GM19238 (cell line): ENCODE measurements around the gene MYBPC2.
A peak's percentile ranks its signal among the peaks of the same experiment; 100 is the strongest.
"Not testable (repeated sequence)": the region's sequence is repeated elsewhere in the genome, so short reads cannot be mapped to it uniquely, and the experiment has no call there.

ENCODE experiments used
- DNase-seq: peaks from one replicate; pipeline ENCODE4 v3.0.0; 2011; ENCODE audit warnings: low spot score; ENCODE audit not compliant: insufficient read length

Gene MYBPC2

DNA sequence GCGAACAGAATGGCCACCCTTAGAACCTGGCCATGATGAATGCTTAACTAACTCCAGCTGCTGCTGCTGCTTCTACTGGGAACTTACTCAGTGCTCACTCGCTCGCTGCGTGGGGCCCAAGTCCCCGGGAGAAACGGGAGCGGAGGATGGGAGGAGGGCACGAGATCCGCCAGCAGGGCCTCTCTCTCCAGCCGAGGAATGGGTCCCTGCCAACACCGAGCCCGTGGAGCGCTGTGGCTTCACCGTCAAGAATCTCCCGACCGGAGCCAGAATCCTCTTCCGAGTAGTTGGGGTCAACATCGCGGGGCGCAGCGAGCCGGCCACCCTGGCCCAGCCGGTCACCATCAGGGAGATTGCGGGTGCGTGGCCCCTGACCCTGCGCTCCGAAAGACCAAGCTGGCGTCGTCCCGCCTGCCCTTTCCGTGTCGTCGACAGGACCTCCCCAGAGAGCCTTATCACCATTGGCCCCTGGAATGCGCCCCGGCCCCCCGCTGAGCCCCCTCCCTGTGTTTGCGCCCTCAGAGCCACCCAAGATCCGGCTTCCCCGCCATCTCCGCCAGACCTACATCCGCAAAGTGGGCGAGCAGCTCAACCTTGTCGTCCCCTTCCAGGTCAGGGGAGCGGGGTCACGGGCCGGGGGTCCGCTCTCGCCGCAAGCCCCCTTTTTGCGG is 25.8 kb downstream of the MYBPC2 start:
- DNase-seq: no peak

DNA sequence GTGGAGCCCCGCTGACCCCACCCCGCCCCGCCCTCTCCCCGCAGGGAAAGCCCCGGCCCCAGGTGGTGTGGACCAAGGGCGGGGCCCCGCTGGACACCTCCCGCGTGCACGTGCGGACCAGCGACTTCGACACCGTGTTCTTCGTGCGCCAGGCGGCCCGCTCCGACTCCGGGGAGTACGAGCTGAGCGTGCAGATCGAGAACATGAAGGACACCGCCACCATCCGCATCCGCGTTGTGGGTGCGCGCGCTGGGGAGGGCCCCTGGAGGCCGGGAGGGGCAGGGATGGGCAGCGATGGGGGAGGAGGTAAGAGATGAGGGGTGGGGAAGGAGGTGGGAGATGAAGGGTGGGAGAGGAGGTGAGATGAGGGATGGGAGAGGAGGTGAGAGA is 26.4 kb downstream of the MYBPC2 start:
- no peak for DNase-seq

DNA sequence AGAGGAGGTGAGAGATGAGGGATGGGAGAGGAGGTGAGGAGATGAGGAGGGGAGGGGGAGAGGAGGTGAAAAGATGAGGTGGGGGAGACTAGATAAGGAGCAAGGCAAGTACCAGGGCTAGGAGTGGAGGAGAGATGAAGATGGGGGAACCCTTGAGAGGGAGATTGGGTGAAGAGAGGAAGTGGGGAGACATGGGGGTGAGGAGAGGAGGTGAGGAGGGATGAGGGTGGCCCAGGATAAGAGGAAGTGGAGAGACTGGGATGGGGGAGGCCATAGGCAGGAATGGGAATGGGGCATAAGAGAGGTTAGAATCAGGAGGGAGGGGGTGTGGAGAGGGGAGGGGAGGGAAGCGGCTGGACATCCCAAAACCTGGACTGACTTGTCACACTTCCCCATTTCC is 26.9 kb downstream of the MYBPC2 start:
- DNase-seq: no peak

DNA sequence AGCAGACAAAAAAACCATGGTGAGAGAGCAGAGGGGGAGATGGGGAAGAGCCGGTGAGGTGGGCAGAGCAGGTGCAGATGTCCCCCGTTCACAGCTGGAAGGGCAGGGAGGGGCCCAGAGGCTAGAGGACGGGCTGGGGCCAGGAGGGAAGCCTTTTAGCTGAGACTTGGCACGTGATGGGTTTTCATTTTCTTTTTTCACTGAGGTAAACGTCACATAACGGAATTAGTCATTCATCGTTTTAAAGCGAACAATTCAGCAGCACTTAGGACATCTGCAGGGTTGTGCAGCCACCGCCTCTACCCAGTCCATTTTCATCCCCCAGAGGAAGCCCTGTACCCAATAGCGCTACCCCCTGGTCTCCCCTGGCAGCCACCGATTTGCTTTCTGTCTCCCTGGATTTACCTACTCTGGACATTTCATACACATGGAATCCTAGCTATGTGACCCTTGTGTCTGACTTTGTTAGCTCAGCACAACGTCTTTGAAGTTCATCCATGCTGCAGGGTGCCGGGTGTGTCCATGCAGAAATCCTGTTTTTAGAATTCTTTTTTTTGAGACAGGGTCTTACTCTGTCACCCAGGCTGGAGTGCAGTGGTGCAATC is 27.6 kb downstream of the MYBPC2 start:
- DNase-seq: peak; percentile 88

DNA sequence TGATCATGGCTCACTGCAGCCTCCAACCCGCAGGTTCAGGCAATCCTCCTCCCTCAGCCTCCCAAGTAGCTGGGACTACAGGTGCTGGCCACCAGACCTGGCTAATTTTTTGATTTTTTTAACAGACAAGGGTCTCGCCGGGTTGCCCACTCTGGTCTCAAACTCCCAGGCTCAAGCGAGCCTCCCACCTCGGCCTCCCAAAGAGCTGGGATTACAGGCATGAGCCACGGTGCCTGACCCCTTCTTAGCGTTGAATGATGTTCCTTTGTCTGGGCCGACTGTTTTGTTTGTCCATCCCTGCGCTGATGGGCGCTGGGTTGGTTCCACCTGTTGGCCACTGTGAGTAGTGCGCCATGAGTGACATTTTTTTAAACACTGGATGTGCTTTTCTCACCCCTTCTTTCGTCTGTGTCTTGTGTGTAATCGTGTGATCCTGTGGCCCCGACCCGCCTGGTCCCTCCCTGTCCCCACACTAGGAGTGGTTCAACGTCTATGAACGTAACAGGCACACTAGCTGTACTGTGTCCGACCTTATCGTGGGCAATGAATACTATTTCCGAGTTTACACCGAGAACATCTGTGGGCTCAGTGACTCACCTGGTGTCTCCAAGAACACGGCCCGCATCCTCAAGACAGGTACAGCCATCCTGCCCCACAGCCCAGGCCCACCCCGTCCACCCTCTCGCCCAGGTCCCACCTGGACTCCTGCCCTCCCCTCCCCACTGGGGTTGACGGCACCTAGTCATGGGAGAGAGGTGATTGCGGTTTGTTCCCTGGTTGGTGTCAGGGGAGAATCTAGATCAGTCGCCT is 28.6 kb downstream of the MYBPC2 start:
- DNase-seq: peak; percentile 88

DNA sequence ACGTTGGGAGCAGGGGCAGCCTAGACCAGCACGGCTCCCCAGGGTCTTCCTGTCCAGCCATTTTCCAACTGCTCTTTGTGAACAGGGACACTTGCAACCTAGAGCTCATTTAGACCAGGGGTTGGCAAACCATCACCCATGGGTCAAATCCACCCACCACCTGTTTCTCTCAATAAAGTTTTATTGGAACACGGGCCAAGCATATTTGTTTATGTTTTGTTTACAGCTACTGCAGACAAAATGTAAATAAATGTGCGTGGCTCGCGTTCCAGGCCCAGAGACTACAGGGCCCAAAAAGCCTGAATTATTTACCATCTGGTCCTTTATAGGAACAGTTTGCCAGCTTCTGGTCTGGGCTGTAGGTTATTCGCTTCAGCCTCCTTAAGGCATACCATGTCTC is 30.3 kb downstream of the MYBPC2 start:
- no peak for DNase-seq

DNA sequence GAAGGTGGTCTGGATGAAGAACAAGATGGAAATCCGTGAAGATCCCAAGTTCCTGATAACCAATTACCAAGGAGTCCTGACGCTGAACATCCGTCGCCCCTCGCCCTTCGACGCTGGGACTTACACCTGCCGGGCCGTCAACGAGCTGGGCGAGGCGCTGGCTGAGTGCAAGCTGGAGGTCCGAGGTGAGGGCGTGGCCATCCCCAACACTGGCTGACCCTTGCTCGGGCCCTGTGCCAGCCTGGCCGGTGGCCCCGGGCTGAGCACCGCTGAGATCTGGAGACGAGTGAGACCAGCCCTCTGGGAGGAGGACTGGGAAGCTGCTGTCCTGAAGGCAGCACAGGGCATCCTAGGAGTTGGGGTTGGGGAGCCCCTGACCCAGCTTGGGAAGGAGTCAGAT is 31.7 kb downstream of the MYBPC2 start:
- DNase-seq: no peak

DNA sequence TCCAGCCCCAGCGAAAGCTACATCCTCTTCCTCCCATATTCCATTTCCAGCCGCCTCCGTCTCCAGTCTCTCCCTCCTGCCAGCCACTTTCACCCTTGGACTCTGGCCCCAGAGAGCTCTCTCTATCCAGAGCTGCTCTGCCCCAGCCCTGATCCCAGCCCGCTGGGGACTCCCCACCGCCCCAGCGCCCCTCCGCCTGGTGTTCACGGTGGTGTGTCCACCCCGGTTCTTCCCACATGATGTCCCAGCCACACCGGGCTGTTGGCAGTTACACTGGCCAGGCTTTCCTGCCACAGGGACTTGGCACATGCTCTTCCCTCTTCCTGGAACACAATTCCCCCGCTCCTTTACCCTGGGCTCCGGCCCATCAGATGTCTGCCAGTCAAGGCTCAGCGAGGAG is 32.3 kb downstream of the MYBPC2 start:
- DNase-seq: no peak

DNA sequence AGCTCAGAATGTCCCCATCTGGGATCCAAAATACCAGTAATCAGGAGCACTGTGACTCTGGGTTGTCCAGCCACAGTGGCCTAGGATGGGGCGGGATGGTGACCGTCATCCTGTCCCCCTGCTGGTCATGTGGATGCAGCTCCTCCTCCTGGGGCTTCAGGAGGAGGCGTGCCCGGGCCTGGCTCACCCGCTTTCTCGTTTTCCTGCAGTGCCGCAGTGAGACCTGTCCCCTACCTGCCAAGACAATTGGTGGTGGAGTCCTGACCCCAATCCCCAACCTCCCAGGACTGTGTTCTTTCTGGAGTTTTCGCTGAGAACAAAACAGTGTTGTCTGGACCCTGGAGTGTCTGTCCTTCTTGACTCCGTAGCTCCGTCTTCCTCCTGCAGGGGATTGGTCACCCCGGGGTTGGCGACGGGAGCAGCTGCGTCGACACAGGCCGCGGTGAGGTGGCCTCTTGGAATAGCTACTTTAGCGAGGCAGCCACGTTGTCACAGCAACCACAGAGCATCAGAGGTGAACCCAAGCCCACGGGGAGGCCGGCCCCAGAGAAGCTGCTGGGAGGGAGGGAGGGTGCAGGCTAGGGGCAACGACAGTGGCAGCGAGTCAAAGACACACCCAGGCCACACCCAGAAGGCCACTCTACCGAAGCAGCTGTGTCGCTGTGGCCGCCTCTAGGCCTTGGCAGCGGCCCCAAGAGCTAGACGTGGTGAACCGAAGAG is 33.5 kb downstream of the MYBPC2 start:
- DNase-seq: no peak

DNA sequence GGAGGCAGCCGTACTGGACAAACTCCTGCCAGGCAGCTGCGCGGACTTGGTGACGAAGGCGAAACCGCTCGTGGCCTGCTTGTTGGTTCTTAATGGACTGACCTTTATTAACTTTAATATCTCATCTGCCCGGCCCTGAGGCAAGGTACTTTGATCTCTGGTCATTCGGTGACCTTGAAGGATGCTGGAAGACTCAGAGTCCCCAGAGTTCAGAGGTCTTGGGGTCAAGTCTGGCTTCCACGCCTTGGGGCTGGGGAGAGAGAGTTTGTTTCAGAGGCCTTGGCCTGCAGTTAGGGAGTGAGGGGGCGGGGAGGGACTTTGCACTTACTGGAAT is 34.0 kb downstream of the MYBPC2 start:
- no peak for DNase-seq

DNA sequence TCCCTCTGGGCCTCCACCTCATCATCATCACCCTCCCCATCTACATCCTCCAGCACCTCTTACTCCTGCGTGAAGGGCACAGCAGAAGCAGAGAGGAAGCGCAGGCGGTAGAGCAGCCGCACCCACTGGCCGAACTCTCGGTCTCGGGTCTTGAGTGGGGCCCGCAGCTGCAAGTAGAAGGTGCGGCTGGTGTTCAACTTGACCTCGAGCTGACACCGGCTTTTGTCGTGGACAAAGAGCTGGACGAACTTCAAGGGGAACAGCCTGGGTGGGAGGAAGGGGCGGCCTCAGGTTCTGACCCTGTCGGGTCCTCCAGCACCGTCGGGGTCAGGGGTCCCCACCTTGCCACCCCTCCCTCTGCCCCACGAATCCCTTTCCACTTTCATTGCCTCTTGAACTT is 34.9 kb downstream of the MYBPC2 start:
- no peak for DNase-seq

DNA sequence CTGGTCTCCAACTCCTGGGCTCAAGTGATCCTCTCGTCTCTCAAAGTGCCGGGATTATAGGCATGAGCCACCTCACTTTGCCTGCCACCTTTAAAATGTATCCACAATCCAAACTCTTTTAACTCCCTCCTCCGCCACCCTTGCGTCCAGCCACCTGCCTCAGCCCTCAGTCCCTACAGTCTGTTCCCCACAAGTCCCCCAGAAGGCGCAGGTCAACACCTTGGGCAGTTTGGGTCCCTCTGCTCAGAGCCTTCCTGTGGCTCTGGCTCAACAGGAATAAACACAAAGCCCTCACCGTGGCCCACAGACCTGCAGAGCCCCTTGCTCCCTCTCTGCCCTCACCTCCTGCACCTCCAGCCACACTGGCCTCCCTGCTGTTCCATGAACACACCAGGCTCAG is 36.1 kb downstream of the MYBPC2 start:
- DNase-seq: no peak

DNA sequence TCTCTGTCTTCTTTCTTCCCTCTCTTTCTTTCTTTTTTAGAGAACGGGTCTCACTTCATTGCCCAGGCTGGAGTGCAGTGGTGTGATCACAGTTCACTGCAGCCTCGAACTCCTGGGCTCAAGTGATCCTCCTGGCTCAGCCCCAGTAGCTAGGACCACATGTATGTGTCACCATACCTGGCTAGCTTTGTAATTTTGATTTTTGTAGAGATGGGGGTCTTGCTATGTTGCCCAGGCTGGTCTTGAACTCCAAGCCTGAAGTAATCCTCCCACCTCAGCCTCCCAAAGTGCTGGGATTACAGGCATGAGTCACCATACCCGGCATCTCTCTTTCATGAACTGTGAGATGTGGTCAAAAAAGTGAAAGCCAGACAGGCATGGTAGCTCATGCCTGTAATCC is 40.6 kb downstream of the MYBPC2 start:
- not testable (repeated sequence) for DNase-seq

DNA sequence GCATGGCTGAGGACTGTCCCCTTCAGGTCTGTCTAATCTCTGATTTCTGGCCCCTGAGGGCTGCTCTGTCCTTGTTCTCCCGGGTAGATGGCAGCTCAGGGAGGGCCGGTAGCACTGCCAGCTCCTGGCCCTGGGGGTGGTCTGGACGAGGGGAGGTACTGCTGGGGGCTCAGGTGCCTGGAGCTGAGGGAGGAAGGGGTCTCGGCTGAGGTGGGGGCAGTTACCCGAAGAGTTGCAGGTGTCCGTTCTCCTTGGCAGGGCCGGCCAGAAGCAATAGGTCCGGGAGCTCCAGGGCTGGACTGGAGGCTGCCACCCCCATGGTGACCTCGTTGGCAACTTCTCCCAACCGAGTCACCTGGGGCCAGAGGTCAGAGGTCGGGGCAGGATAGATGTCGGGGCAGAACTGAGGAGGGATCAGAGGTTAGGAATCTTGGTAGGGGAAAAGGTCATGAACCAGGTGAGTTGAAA is 42.4 kb downstream of the MYBPC2 start:
- no peak for DNase-seq

DNA sequence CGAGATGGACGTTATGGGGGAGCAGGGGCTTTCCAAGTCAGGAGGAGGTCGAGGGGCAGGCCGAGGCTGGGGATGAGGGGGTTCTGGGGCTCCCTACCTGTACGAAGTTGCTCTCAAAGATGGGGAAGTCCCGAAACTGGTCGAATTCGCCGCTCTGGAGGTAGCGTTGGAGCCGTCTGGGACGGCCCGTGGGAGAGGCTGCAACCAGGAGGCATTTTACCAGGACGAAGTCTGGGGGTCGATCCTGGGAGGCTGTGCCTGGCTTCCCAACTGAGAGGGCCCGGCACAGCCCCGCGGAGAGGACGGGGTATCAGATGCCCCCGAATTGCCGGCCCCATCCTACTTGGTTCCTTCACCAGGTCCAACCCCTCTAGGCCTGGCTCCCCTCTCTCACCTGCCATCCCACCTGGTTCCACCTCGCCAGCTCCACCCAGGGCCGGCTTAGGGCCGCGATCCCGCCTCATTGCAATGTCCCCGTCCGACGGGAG is 43.1 kb downstream of the MYBPC2 start:
- DNase-seq: no peak

DNA sequence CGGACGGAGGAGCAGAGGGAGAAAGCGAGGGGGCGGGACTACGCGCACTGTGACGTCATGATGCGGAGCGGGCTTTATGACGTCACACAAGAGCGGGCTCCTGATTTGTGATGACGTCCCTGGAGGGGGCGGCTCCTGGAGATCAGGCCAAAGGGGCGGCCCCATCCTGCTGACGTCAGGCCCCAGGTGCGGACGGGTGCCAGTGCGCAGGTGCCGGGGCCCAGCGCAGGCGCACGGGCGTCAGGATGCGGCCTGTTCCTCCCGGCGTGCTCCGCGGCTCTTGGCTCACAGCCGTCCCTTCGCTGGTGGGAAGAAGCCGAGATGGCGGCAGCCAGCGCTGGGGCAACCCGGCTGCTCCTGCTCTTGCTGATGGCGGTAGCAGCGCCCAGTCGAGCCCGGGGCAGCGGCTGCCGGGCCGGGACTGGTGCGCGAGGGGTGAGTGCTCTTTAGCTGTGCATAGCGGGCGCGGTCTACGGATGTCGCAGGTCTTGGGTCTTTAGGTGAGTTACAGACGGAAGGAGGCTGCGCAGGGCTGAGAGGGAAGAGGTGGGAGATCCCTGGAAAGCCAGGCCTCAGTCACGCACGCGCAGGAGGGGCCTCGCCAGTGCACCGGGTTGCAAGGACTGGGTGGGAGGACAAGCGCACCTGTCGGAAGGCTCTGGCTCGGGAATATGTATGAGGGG is 43.7 kb downstream of the MYBPC2 start, which contains the start of the genes EMC10 and GARIN5A:
Gene EMC10 (plus strand): TSS at position 284 of the 683 bp plus-strand sequence. CDS start 38 bp downstream, at position 322.
Gene GARIN5A (minus strand): TSS at position 625 of the 683 bp plus-strand sequence. CDS start 460 bp downstream, at position 165.
- peak; percentile 100 for DNase-seq

DNA sequence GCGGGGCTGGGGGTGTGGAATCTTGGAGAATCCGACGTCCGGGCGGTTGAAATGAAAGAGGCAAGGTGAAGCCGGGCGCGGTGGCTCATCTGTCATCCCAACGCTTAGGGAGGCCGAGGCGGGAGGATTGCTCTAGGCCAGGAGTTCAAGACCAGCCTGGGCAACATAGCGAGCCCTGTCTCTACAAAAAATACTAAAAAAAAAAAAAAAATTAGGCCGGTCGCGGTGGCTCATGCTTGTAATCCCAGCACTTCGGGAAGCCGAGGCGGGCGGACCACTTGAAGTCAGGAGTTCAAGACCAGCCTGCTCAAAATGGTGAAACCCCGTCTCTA is 44.2 kb downstream of the MYBPC2 start:
- no peak for DNase-seq

DNA sequence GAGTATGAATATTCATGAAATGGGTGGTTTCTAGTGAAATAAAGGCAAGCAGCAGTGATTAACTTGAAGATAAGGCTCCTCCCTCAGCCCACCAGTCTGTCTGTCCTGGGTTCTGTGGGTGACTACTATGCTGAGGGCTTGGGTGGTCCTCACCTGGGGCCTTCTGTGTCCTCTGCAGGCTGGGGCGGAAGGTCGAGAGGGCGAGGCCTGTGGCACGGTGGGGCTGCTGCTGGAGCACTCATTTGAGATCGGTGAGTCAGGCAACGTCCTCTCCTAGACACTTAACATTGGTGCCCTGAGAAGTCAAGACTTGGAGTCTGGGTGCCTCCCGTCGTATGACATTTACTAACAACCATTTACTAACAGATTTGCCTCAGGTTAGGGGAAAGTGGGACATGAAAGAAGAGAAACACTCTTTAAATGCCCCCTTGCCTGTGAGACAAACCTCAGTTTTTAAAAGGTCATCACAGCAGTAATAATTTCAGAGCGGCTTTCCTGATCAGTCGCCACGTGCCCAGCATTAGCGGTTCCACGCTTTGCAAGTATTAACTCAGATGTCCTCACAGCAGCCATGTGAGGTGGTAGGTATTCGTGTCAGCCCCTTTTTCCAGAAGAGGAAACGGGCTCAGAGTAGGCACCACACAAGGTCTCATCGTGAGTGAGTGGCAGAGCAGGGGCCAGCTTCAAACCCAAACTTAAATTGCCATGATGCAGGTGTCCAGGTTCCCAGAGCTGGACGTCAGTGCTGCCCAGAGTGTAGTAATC is 45.2 kb downstream of the MYBPC2 start:
- no peak for DNase-seq

DNA sequence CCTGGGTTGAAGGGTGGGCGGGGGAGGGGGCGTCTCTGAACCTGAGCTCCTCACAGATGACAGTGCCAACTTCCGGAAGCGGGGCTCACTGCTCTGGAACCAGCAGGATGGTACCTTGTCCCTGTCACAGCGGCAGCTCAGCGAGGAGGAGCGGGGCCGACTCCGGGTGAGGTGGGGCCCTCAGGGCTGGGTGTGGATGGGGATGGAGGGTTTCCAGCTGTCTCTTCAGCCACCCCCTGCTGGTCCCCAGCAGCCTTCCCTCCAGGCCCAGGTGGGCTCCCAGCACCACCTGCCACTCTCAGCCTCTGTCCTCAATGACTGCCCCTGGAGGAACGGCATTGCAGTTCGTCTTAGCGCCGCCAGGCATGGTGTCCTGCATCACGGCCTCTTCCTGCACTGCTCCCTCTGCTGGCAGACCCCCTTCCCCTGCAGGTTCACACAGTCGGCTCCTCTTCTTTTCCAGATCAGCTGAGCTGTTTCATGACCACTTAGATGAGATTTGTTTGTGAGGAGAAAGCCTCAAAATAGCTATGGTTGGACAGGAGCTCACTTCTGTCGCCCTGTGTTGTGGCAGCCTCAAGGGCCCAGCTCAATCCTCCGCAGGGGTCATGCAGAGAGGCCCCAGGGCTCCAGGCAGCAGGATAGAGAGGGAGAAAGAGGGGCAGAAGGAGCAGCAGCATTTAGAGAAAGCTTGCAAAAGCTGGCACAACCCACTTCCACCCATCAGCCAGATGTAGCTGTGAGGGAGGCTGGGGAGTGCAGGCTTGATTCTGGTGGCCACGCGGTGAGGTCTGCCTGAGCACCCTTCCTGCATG is 46.4 kb downstream of the MYBPC2 start:
- no peak for DNase-seq
